SK-N-SH (cell line): ENCODE measurements around the gene ARID1B. TPM values are rescaled to one million over a fixed set of nuclear protein-coding genes. Genes with fewer than 3 reads are reported as not detected.

ENCODE experiments used
- CTCF ChIA-PET: fragments of 300-600, 350-600 bp; formaldehyde crosslinking; extraction: SDS; loops from one replicate; lab custom pipeline; 2021; lab: Yijun Ruan, JAX
- POLR2A ChIA-PET: fragments of 350-600 bp; sonication (Branson Sonifier 250); formaldehyde crosslinking; extraction: SDS; loops from one replicate; lab custom pipeline; 2020; ENCODE audit warnings: antibody characterized with exemption, inconsistent platforms; lab: Yijun Ruan, JAX
- DNase-seq: peaks from one replicate; pipeline ENCODE4 v3.0.0; 2012
- H2AFZ ChIP-seq: fragments of 200-600 bp; sonication (generic); 2 replicates; pipeline ENCODE4 v1.8.1; 2016; ENCODE audit warnings: antibody characterized with exemption, mild to moderate bottlenecking, low read depth
- H3F3A ChIP-seq: fragments of 200-600 bp; sonication (generic); replicated peaks from 2 replicates; pipeline ENCODE3; 2016; ENCODE audit warnings: antibody characterized with exemption, mild to moderate bottlenecking; ENCODE audit not compliant: insufficient read depth
- H3K27ac ChIP-seq, 2 experiments: fragments of 200-500 bp in 1 of 2; fragments of 200-600 bp in 1 of 2; sonication (Bioruptor generic) in 1 of 2; sonication (generic), shearing (Covaris generic) in 1 of 2; 2 replicates each; pipeline versions ENCODE4 v1.5.1 to v1.6.1; 2014 to 2016; ENCODE audit warnings: low read depth in 2 of 2, inconsistent platforms in 1 of 2, low read length in 1 of 2, mild to moderate bottlenecking in 1 of 2, mixed read lengths in 1 of 2
- H3K27me3 ChIP-seq: fragments of 200-600 bp; sonication (generic), shearing (Covaris generic); 2 replicates; pipeline ENCODE4 v1.6.1; 2016; ENCODE audit warnings: mixed run types; ENCODE audit not compliant: insufficient read depth
- H3K36me3 ChIP-seq, 2 experiments: fragments of 200-500 bp in 1 of 2; fragments of 200-600 bp in 1 of 2; sonication (Bioruptor generic) in 1 of 2; sonication (generic) in 1 of 2; replicated peaks in 1 of 2; 2 replicates each; pipeline versions ENCODE3 to v1.5.1; 2014 to 2016; ENCODE audit warnings: low read length in 1 of 2, mild to moderate bottlenecking in 1 of 2; ENCODE audit not compliant: insufficient read depth in 2 of 2, control insufficient read depth in 1 of 2
- H3K4me1 ChIP-seq, 2 experiments: fragments of 200-500 bp in 1 of 2; fragments of 200-600 bp in 1 of 2; sonication (Bioruptor generic) in 1 of 2; sonication (generic), shearing (Covaris generic) in 1 of 2; 2 replicates each; pipeline versions ENCODE4 v1.5.1 to v1.6.1; 2014 to 2016; ENCODE audit warnings: low read depth in 1 of 2, low read length in 1 of 2, mixed run types in 1 of 2; ENCODE audit not compliant: insufficient read depth in 2 of 2, control insufficient read depth in 1 of 2
- H3K4me2 ChIP-seq: fragments of 200-600 bp; sonication (generic), shearing (Covaris generic); 2 replicates; pipeline ENCODE4 v1.6.1; 2017; ENCODE audit warnings: mixed run types
- H3K4me3 ChIP-seq, 2 experiments: fragments of 200-500 bp in 1 of 2; fragments of 200-600 bp in 1 of 2; sonication (Bioruptor generic) in 1 of 2; sonication (generic), shearing (Covaris generic) in 1 of 2; 2 replicates each; pipeline versions ENCODE4 v1.5.1 to v1.8.1; 2014 to 2016; ENCODE audit warnings: low read depth in 2 of 2, inconsistent platforms in 1 of 2, low read length in 1 of 2, mild to moderate bottlenecking in 1 of 2, mixed read lengths in 1 of 2, moderate library complexity in 1 of 2
- H3K79me2 ChIP-seq: fragments of 200-600 bp; sonication (generic); 2 replicates; pipeline ENCODE4 v1.8.1; 2017; ENCODE audit warnings: mild to moderate bottlenecking; ENCODE audit not compliant: insufficient read depth
- H3K9ac ChIP-seq: fragments of 200-600 bp; sonication (generic); 2 replicates; pipeline ENCODE4 v1.6.1; 2017; ENCODE audit warnings: mixed run types
- H3K9me2 ChIP-seq: fragments of 200-600 bp; sonication (generic); 2 replicates; pipeline ENCODE4 v1.6.1; 2017; ENCODE audit warnings: mixed run types
- H3K9me3 ChIP-seq: fragments of 200-600 bp; sonication (generic); 2 replicates; pipeline ENCODE4 v1.6.1; 2017; ENCODE audit warnings: mixed run types, mild to moderate bottlenecking, moderate library complexity
- H4K20me1 ChIP-seq: fragments of 200-600 bp; sonication (generic); 2 replicates; pipeline ENCODE4 v1.6.1; 2017; ENCODE audit warnings: mild to moderate bottlenecking, mixed run types; ENCODE audit not compliant: insufficient read depth
- CHD2 ChIP-seq: fragments of 150-350 bp; IDR thresholded peaks from 2 replicates; pipeline ENCODE4 v1.6.1; 2018; ENCODE audit warnings: low read length; ENCODE audit not compliant: partially characterized antibody
- EP300 ChIP-seq, 2 experiments: IDR thresholded peaks; 2 replicates each; pipeline versions ENCODE4 v1.4.0 to v1.6.1; 2012; ENCODE audit warnings: borderline replicate concordance in 1 of 2, low read depth in 1 of 2, low read length in 1 of 2
- EZH2phosphoT487 ChIP-seq: fragments of 200-600 bp; sonication (generic); IDR thresholded peaks from 2 replicates; pipeline ENCODE4 v1.6.1; 2017; ENCODE audit warnings: low read depth, mixed run types, mild to moderate bottlenecking, antibody characterized with exemption, moderate library complexity, borderline replicate concordance
- FOSL2 ChIP-seq: IDR thresholded peaks from 2 replicates; pipeline ENCODE4 v1.4.0; 2012; ENCODE audit warnings: low read depth, mild to moderate bottlenecking, moderate library complexity, borderline replicate concordance
- FOXM1 ChIP-seq: IDR thresholded peaks from 2 replicates; pipeline ENCODE4 v1.4.0; 2012; ENCODE audit warnings: low read depth, mild to moderate bottlenecking
- GABPA ChIP-seq: IDR thresholded peaks from 2 replicates; pipeline ENCODE4 v1.4.0; 2012; ENCODE audit warnings: low read depth, mild to moderate bottlenecking
- GATA2 ChIP-seq: sonication (generic); formaldehyde crosslinking; IDR thresholded peaks from 2 replicates; pipeline ENCODE4 v1.5.0; 2020; ENCODE audit warnings: mild to moderate bottlenecking, missing genetic modification reagents
- IRF3 ChIP-seq: fragments of 150-350 bp; IDR thresholded peaks from 2 replicates; pipeline ENCODE4 v1.6.1; 2016; ENCODE audit warnings: mild to moderate bottlenecking, low read depth, low read length
- JUND ChIP-seq: IDR thresholded peaks from 2 replicates; pipeline ENCODE4 v1.4.0; 2012
- PBX3 ChIP-seq: IDR thresholded peaks from 2 replicates; pipeline ENCODE4; 2012
- RAD21 ChIP-seq: IDR thresholded peaks from 2 replicates; pipeline ENCODE4 v1.6.1; 2012; ENCODE audit warnings: mild to moderate bottlenecking, low read length
- RFX5 ChIP-seq: IDR thresholded peaks from 2 replicates; pipeline ENCODE4 v1.6.1; 2012; ENCODE audit warnings: mild to moderate bottlenecking, improper control_type of control experiment, low read length
- SMC3 ChIP-seq: IDR thresholded peaks from 2 replicates; pipeline ENCODE4 v1.6.1; 2012; ENCODE audit warnings: low read depth, low read length, improper control_type of control experiment
- TAF1 ChIP-seq: IDR thresholded peaks from 2 replicates; pipeline ENCODE4 v1.6.1; 2012; ENCODE audit warnings: low read depth, mild to moderate bottlenecking, low read length, moderate library complexity, borderline replicate concordance
- TCF12 ChIP-seq: IDR thresholded peaks from 2 replicates; pipeline ENCODE4 v1.4.0; 2012
- TEAD4 ChIP-seq: IDR thresholded peaks from 2 replicates; pipeline ENCODE4 v1.4.0; 2012; ENCODE audit warnings: mild to moderate bottlenecking, borderline replicate concordance; ENCODE audit not compliant: insufficient read depth
- YY1 ChIP-seq: IDR thresholded peaks from 2 replicates; pipeline ENCODE4 v1.4.0; 2012; ENCODE audit warnings: low read depth, mild to moderate bottlenecking
- WGBS: methylation state at CpG from one replicate; pipeline ENCODE4 v1.1.6; 2017; ENCODE audit warnings: low lambda C conversion rate; 5-methylcytosine and 5-hydroxymethylcytosine counted together
- polyA plus RNA-seq, 3 experiments: library from polyadenylated mRNA; depleted of rRNA; stranded (reverse); fragments of >200 nt; gene quantifications; 2 replicates each; pipeline ENCODE4 v1.2.3, GENCODE V29; 2012
- TF ChIP-seq, protein P1 (sequence below): IDR thresholded peaks from 2 replicates; pipeline ENCODE4 v1.4.0; 2012; ENCODE audit warnings: low read depth, borderline replicate concordance
- TF ChIP-seq, protein P2 (sequence below): IDR thresholded peaks from 2 replicates; pipeline ENCODE4 v1.4.0; 2012; ENCODE audit warnings: low read depth
- TF ChIP-seq, protein P3 (sequence below): fragments of 150-350 bp; IDR thresholded peaks from 2 replicates; pipeline ENCODE4 v1.6.1; 2017; ENCODE audit warnings: antibody characterized with exemption, low read length, low read depth, borderline replicate concordance

The ARID1B gene
- polyA plus RNA-seq, 1 of the 3 experiments (the other 2 are of a cell fraction) = 13.6 TPM

GRCh38 chr6:157072128-157072527 is 294.9 kb downstream of the ARID1B start:
- H3K36me3 ChIP-seq = peaks cover 0 to 3% of the 10 kb centered on the region in 2 experiments
- H2AFZ ChIP-seq = no peak overlapping the region
- H3K27me3 ChIP-seq = no peaks in the 10 kb centered on the region
- H3K79me2 ChIP-seq = peaks cover 74% of the 10 kb centered on the region
- CTCF ChIA-PET = interaction anchor here (1.0 to 2.2 kb wide), 3 partner anchors 9 to 112 kb away, joined by 3 to 6 read pairs (median 3); no protein-coding TSS in a partner anchor
- TF ChIP-seq RFX5 (no peak), TEAD4 (no peak), FOSL2 (no peak), IRF3 (no peak), JUND (no peak), PBX3 (no peak), EP300 (IDR thresholded peaks at IDR 0.05; ENCODE audit: borderline replicate concordance in 1 of 2, low read depth in 1 of 2, low read length in 1 of 2) (no peak), FOXM1 (no peak), TAF1 (no peak), RAD21 (no peak), EZH2phosphoT487 (no peak), GATA2 (CRISPR knock-in tag) (no peak), SMC3 (no peak), YY1 (no peak), TCF12 (no peak), CHD2 (no peak), GABPA (no peak)
- TF ChIP-seq, protein P1, sequence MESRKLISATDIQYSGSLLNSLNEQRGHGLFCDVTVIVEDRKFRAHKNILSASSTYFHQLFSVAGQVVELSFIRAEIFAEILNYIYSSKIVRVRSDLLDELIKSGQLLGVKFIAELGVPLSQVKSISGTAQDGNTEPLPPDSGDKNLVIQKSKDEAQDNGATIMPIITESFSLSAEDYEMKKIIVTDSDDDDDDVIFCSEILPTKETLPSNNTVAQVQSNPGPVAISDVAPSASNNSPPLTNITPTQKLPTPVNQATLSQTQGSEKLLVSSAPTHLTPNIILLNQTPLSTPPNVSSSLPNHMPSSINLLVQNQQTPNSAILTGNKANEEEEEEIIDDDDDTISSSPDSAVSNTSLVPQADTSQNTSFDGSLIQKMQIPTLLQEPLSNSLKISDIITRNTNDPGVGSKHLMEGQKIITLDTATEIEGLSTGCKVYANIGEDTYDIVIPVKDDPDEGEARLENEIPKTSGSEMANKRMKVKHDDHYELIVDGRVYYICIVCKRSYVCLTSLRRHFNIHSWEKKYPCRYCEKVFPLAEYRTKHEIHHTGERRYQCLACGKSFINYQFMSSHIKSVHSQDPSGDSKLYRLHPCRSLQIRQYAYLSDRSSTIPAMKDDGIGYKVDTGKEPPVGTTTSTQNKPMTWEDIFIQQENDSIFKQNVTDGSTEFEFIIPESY = no peak
- TF ChIP-seq, protein P2, sequence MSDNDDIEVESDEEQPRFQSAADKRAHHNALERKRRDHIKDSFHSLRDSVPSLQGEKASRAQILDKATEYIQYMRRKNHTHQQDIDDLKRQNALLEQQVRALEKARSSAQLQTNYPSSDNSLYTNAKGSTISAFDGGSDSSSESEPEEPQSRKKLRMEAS = no peak
- TF ChIP-seq, protein P3, sequence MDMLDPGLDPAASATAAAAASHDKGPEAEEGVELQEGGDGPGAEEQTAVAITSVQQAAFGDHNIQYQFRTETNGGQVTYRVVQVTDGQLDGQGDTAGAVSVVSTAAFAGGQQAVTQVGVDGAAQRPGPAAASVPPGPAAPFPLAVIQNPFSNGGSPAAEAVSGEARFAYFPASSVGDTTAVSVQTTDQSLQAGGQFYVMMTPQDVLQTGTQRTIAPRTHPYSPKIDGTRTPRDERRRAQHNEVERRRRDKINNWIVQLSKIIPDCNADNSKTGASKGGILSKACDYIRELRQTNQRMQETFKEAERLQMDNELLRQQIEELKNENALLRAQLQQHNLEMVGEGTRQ = no peak
- H3K27ac ChIP-seq = no peak overlapping the region
- peaks cover 3% of the 10 kb centered on the region for H3F3A ChIP-seq
- DNase-seq = no peak
- H3K4me3 ChIP-seq = no peak overlapping the region
- H3K9me3 ChIP-seq = no peaks in the 10 kb centered on the region
- POLR2A ChIA-PET = no interaction called here
- WGBS = 67% methylated on average over 2 of the region's 2 CpGs
- H3K9ac ChIP-seq = no peak overlapping the region
- peaks cover 8 to 28% of the 10 kb centered on the region in 2 experiments; a peak in 3 of 4 replicates for H3K4me1 ChIP-seq
- no peaks in the 10 kb centered on the region for H3K9me2 ChIP-seq
- H3K4me2 ChIP-seq = no peak overlapping the region
- peaks cover 14% of the 10 kb centered on the region for H4K20me1 ChIP-seq
